ENCODE results near the gene TCF12.

Gene TCF12

DNA sequence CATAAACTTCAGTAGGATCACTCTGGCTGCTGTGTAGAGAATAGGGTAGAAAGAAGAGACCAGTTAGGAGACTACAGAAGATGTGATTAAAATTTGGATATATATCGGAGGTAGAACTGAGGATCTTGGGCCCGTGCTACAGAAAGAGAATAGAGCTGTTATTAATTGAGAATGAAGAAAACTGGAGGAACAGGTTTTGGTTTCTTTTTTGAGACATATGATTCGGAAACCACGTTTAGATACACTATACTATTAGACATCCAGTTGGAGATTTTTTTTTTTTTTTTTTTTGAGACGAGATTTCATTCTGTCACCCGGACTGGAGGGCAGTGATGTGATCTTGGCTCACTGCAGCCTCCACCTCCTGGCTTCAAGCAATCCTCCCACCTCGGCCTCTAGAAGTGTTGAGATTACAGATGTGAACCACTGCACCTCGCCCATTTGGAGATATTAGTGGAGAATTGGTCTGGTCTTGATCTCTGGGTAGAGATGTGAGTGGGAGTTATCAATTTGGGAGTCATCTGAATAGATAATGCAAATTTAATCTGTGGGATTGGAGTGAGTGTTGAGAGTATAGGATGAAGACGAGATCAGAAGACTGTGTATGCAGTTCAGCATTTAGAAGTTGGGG is 50.9 kb downstream of the TCF12 start:
- H3K27ac ChIP-seq (ENCODE audit: low read depth, low read length): no peak overlapping the region
- H3K4me3 ChIP-seq (ENCODE audit: low read depth in 1 of 2, low read length in 2 of 2): peak overlapping the region in 1 of 2 donors; percentile 30

DNA sequence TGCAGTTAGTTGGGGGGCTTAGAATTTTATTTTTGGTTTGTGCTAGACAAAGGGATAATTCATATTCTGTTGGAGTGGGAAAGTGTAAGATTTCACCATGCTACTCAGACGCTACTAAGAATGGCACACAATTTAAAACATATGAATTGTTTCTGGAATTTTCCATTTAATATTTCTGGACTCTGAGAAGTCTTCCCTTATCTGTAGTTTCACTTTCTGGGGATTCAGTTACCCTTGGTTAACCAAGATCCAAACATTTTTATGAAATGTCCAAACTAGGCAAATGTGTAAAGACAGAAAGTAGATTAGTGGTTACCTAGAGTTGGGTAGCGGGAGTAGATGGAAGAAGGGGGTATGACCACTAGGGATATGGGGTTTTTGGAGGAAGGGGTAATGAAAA is 53.1 kb downstream of the TCF12 start:
- H3K27ac ChIP-seq (ENCODE audit: low read depth, low read length): no peak overlapping the region
- H3K27me3 ChIP-seq (ENCODE audit: control insufficient read depth in 1 of 2, insufficient read depth in 2 of 2, low read length in 2 of 2): no peaks in the 10 kb centered on the region
- no peak overlapping the region for H3K4me3 ChIP-seq (ENCODE audit: low read depth in 1 of 2, low read length in 2 of 2)
- no peaks in the 10 kb centered on the region for H3K36me3 ChIP-seq (ENCODE audit: control insufficient read depth in 1 of 2, insufficient read depth in 2 of 2, low read length in 2 of 2)
- no peak overlapping the region for H3K9ac ChIP-seq (ENCODE audit: low read depth in 1 of 2, low read length in 2 of 2)
- H3K4me1 ChIP-seq (ENCODE audit: control insufficient read depth in 1 of 2, insufficient read depth in 2 of 2, low read length in 2 of 2): peaks cover 25 to 42% of the 10 kb centered on the region in 2 donors
- no peaks in the 10 kb centered on the region for H3K9me3 ChIP-seq (ENCODE audit: control insufficient read depth in 1 of 2, low read length in 2 of 2)

More for the DNA sequence above, 50.9 kb downstream of the TCF12 start:
- Histone ChIP-seq H3K36me3 (ENCODE audit: control insufficient read depth in 1 of 2, insufficient read depth in 2 of 2, low read length in 2 of 2) (no peaks in the 10 kb centered on the region), H3K9ac (ENCODE audit: low read depth in 1 of 2, low read length in 2 of 2) (no peak overlapping the region), H3K4me1 (ENCODE audit: control insufficient read depth in 1 of 2, insufficient read depth in 2 of 2, low read length in 2 of 2) (peaks cover 31 to 44% of the 10 kb centered on the region in 2 donors), H3K9me3 (ENCODE audit: control insufficient read depth in 1 of 2, low read length in 2 of 2) (no peaks in the 10 kb centered on the region), H3K27me3 (ENCODE audit: control insufficient read depth in 1 of 2, insufficient read depth in 2 of 2, low read length in 2 of 2) (no peaks in the 10 kb centered on the region)

DNA sequence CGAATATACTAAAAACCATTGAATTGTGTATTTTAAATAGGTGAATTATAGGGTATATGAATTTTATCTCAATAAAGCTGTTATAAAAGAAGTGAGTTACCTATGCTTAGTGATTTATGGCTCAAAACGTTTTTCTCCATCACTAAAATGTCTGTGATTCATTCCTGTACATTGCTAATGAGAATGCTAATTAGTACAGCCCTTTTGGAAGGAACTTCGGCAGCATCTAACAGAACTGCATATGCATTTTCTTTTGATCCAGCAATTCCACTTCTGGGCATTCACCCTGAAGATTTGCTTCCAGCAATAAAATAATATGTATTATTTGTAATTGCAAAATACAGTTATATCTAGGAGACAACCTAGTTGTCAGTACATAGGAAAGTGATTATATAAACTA is 53.6 kb downstream of the TCF12 start:
- no peak overlapping the region for H3K27ac ChIP-seq (ENCODE audit: low read depth, low read length)
- no peaks in the 10 kb centered on the region for H3K9me3 ChIP-seq (ENCODE audit: control insufficient read depth in 1 of 2, low read length in 2 of 2)
- no peaks in the 10 kb centered on the region for H3K36me3 ChIP-seq (ENCODE audit: control insufficient read depth in 1 of 2, insufficient read depth in 2 of 2, low read length in 2 of 2)
- no peaks in the 10 kb centered on the region for H3K27me3 ChIP-seq (ENCODE audit: control insufficient read depth in 1 of 2, insufficient read depth in 2 of 2, low read length in 2 of 2)
- H3K4me3 ChIP-seq (ENCODE audit: low read depth in 1 of 2, low read length in 2 of 2): no peak overlapping the region
- peaks cover 25 to 42% of the 10 kb centered on the region in 2 donors for H3K4me1 ChIP-seq (ENCODE audit: control insufficient read depth in 1 of 2, insufficient read depth in 2 of 2, low read length in 2 of 2)
- no peak overlapping the region for H3K9ac ChIP-seq (ENCODE audit: low read depth in 1 of 2, low read length in 2 of 2)

DNA sequence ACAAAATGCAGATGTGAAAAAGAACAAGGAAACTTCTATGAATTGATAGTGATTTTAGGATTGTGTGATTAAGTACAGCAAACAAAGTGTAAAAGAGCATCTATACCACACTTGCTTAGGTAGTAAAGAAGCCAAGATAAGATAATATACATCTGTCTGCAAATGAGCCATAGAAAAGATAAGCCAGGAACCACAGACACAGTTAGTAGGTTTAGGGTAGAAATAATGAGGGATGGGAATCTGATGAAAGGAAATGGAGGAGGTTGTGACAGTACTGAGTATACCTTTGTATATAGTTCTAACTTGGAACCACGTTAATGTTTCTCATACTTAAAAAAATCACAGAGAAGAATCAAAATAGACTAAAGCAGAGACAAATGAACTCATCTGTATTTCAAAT is 54.0 kb downstream of the TCF12 start:
- no peaks in the 10 kb centered on the region for H3K9me3 ChIP-seq (ENCODE audit: control insufficient read depth in 1 of 2, low read length in 2 of 2)
- H3K27ac ChIP-seq (ENCODE audit: low read depth, low read length): no peak overlapping the region
- peaks cover 25 to 42% of the 10 kb centered on the region in 2 donors for H3K4me1 ChIP-seq (ENCODE audit: control insufficient read depth in 1 of 2, insufficient read depth in 2 of 2, low read length in 2 of 2)
- H3K36me3 ChIP-seq (ENCODE audit: control insufficient read depth in 1 of 2, insufficient read depth in 2 of 2, low read length in 2 of 2): no peaks in the 10 kb centered on the region
- no peak overlapping the region for H3K4me3 ChIP-seq (ENCODE audit: low read depth in 1 of 2, low read length in 2 of 2)
- H3K9ac ChIP-seq (ENCODE audit: low read depth in 1 of 2, low read length in 2 of 2): no peak overlapping the region
- H3K27me3 ChIP-seq (ENCODE audit: control insufficient read depth in 1 of 2, insufficient read depth in 2 of 2, low read length in 2 of 2): no peaks in the 10 kb centered on the region

DNA sequence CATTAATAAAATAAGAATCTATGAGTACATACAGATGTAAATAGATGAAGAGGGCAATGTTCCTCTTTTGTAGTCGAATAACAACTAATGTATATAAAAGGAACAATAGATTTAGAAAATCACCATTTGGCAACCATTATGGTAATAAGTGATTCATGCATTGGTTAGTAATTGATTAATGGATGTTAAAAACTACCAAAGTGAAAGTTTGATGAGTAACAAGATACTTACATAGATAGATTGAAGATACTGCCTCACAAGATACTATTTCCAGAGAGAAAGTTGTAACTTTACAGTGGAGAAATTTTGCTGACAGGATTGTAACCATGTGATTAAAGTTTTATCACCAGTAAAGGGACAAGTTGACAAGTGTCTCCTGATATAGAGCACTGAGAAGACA is 55.0 kb downstream of the TCF12 start:
- Histone ChIP-seq H3K4me3 (ENCODE audit: low read depth in 1 of 2, low read length in 2 of 2) (no peak overlapping the region), H3K27ac (ENCODE audit: low read depth, low read length) (no peak overlapping the region), H3K9me3 (ENCODE audit: control insufficient read depth in 1 of 2, low read length in 2 of 2) (no peaks in the 10 kb centered on the region), H3K9ac (ENCODE audit: low read depth in 1 of 2, low read length in 2 of 2) (no peak overlapping the region), H3K4me1 (ENCODE audit: control insufficient read depth in 1 of 2, insufficient read depth in 2 of 2, low read length in 2 of 2) (peaks cover 22 to 42% of the 10 kb centered on the region in 2 donors), H3K27me3 (ENCODE audit: control insufficient read depth in 1 of 2, insufficient read depth in 2 of 2, low read length in 2 of 2) (no peaks in the 10 kb centered on the region), H3K36me3 (ENCODE audit: control insufficient read depth in 1 of 2, insufficient read depth in 2 of 2, low read length in 2 of 2) (no peaks in the 10 kb centered on the region)

DNA sequence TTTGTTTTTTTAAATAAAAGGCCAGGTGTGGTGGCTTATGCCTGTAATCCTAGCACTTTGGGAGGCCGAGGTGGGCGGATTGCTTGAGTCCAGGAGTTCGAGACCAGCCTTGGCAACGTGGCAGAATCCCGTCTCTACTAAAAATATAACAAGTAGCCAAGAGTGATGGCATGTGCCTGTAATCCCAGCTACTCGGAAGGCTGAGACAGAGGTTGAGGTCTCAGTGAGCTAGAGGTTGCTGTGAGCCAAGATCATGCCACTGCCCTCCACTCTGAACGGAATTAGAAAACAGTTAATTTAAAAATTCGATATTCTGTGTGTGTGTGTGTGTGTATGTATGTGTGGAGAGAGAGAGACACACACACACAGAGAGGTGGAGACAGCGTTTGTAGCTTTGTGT is 58.8 kb downstream of the TCF12 start:
- Histone ChIP-seq H3K4me3 (ENCODE audit: low read depth in 1 of 2, low read length in 2 of 2) (no peak overlapping the region), H3K36me3 (ENCODE audit: control insufficient read depth in 1 of 2, insufficient read depth in 2 of 2, low read length in 2 of 2) (no peaks in the 10 kb centered on the region), H3K27ac (ENCODE audit: low read depth, low read length) (no peak overlapping the region), H3K9ac (ENCODE audit: low read depth in 1 of 2, low read length in 2 of 2) (no peak overlapping the region), H3K9me3 (ENCODE audit: control insufficient read depth in 1 of 2, low read length in 2 of 2) (no peaks in the 10 kb centered on the region), H3K27me3 (ENCODE audit: control insufficient read depth in 1 of 2, insufficient read depth in 2 of 2, low read length in 2 of 2) (no peaks in the 10 kb centered on the region), H3K4me1 (ENCODE audit: control insufficient read depth in 1 of 2, insufficient read depth in 2 of 2, low read length in 2 of 2) (peaks cover 0 to 18% of the 10 kb centered on the region in 2 donors)

DNA sequence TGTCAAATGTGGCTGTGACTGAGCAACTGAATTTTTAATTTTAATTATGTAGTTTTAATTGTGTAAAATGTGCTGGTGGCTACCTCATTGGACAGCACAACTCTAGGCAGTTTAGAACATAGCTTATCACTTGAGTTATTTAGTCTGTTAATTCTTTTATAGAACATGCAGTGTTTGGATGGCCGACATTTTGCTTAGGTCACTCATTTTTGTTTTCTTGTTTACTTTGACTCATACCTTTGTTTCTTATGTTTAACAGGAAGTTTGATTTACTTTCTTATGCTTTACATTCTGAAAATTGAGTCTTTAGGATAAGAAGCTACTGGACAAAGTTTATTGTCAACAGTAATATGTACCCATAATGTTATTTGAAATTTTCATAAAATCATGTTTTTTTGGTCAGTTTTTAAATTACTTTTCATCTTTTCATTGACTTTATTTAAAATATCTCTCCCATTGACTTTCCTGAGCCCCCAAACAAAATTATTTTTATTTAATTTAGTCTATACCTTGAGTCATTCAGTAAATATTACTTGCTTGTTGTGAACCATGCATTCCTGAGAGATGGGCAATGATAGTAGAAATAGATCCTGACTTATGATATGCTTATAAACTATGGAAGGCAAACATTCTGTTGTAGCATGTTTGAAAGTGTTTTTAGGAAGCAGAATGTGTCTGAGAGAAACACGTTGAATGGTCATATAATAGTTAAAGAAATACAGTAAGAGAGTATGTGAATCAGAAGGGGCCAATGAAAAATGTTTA is 60.6 kb downstream of the TCF12 start:
- Histone ChIP-seq H3K9ac (ENCODE audit: low read depth in 1 of 2, low read length in 2 of 2) (no peak overlapping the region), H3K4me1 (ENCODE audit: control insufficient read depth in 1 of 2, insufficient read depth in 2 of 2, low read length in 2 of 2) (peaks cover 3 to 17% of the 10 kb centered on the region in 2 donors), H3K36me3 (ENCODE audit: control insufficient read depth in 1 of 2, insufficient read depth in 2 of 2, low read length in 2 of 2) (no peaks in the 10 kb centered on the region), H3K9me3 (ENCODE audit: control insufficient read depth in 1 of 2, low read length in 2 of 2) (no peaks in the 10 kb centered on the region), H3K4me3 (ENCODE audit: low read depth in 1 of 2, low read length in 2 of 2) (no peak overlapping the region), H3K27me3 (ENCODE audit: control insufficient read depth in 1 of 2, insufficient read depth in 2 of 2, low read length in 2 of 2) (no peaks in the 10 kb centered on the region), H3K27ac (ENCODE audit: low read depth, low read length) (no peak overlapping the region)

DNA sequence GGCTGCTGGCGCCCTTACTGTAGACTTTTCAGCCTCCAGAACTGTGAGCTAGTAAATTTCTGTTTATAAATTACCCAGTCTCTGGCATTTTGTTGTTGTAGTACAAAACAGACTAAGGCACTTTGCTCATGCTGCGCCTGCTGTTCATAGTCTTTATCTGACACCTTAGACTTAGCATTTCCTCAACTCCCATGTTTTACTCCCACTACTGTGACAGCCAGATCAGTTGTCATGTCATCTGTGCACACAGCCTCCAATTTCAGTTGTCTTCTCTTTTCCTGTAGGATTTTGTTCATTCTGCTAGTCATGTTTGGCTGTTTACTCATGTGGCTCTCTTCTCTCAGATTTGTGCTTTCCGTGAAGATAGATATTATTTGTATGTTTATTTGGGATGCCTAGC is 62.0 kb downstream of the TCF12 start:
- H3K36me3 ChIP-seq (ENCODE audit: control insufficient read depth in 1 of 2, insufficient read depth in 2 of 2, low read length in 2 of 2): no peaks in the 10 kb centered on the region
- no peak overlapping the region for H3K4me3 ChIP-seq (ENCODE audit: low read depth in 1 of 2, low read length in 2 of 2)
- H3K9ac ChIP-seq (ENCODE audit: low read depth in 1 of 2, low read length in 2 of 2): no peak overlapping the region
- H3K27ac ChIP-seq (ENCODE audit: low read depth, low read length): no peak overlapping the region
- H3K9me3 ChIP-seq (ENCODE audit: control insufficient read depth in 1 of 2, low read length in 2 of 2): no peaks in the 10 kb centered on the region
- no peaks in the 10 kb centered on the region for H3K27me3 ChIP-seq (ENCODE audit: control insufficient read depth in 1 of 2, insufficient read depth in 2 of 2, low read length in 2 of 2)
- peaks cover 3 to 23% of the 10 kb centered on the region in 2 donors for H3K4me1 ChIP-seq (ENCODE audit: control insufficient read depth in 1 of 2, insufficient read depth in 2 of 2, low read length in 2 of 2)

DNA sequence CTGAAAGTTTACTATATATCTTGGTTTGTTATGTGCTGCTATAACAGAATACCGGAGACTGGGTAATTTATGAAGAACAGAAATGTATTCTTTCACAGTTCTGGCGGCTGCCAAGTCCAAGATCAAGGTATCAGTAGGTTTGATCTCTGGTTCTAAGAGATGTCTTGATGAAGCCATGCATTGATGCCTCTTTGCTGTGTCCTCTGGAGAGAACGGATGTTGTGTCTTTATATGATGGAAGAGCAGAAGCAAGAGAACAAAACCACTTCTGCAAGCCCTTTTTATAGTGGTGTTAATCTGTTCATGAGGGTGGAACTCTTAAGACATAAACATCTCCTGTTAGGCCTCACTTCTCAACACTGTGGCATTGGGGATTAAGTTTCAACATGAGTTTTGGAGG is 62.7 kb downstream of the TCF12 start:
- no peaks in the 10 kb centered on the region for H3K9me3 ChIP-seq (ENCODE audit: control insufficient read depth in 1 of 2, low read length in 2 of 2)
- no peak overlapping the region for H3K27ac ChIP-seq (ENCODE audit: low read depth, low read length)
- no peaks in the 10 kb centered on the region for H3K36me3 ChIP-seq (ENCODE audit: control insufficient read depth in 1 of 2, insufficient read depth in 2 of 2, low read length in 2 of 2)
- no peak overlapping the region for H3K4me3 ChIP-seq (ENCODE audit: low read depth in 1 of 2, low read length in 2 of 2)
- H3K4me1 ChIP-seq (ENCODE audit: control insufficient read depth in 1 of 2, insufficient read depth in 2 of 2, low read length in 2 of 2): peaks cover 3 to 24% of the 10 kb centered on the region in 2 donors
- no peak overlapping the region for H3K9ac ChIP-seq (ENCODE audit: low read depth in 1 of 2, low read length in 2 of 2)
- H3K27me3 ChIP-seq (ENCODE audit: control insufficient read depth in 1 of 2, insufficient read depth in 2 of 2, low read length in 2 of 2): no peaks in the 10 kb centered on the region

DNA sequence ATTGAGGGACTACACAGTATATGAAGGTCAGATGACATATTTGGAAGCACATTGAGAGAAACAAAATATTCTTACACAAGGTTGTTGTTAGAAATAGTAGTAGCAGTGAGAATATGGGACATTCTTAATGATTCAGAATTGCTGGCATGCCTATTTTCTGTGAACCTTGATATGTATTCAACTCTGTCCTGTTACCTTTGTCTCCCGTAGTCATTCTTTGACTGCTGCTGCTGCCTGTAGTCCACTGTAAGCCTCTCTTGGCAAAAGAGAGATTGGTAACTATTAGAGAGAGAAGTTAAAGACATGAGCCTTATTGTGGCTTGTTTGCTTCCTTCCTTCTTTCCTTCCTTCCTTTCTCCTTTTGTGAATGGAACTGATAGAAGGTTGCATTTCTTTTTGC is 64.5 kb downstream of the TCF12 start:
- Histone ChIP-seq H3K4me1 (ENCODE audit: control insufficient read depth in 1 of 2, insufficient read depth in 2 of 2, low read length in 2 of 2) (peaks cover 3 to 24% of the 10 kb centered on the region in 2 donors), H3K36me3 (ENCODE audit: control insufficient read depth in 1 of 2, insufficient read depth in 2 of 2, low read length in 2 of 2) (no peaks in the 10 kb centered on the region), H3K27me3 (ENCODE audit: control insufficient read depth in 1 of 2, insufficient read depth in 2 of 2, low read length in 2 of 2) (no peaks in the 10 kb centered on the region), H3K9me3 (ENCODE audit: control insufficient read depth in 1 of 2, low read length in 2 of 2) (no peaks in the 10 kb centered on the region), H3K27ac (ENCODE audit: low read depth, low read length) (no peak overlapping the region), H3K4me3 (ENCODE audit: low read depth in 1 of 2, low read length in 2 of 2) (no peak overlapping the region), H3K9ac (ENCODE audit: low read depth in 1 of 2, low read length in 2 of 2) (no peak overlapping the region)

All from duodenal mucosa (tissue), 2 donors.